ENCODE data around the gene AXL.

DNA sequence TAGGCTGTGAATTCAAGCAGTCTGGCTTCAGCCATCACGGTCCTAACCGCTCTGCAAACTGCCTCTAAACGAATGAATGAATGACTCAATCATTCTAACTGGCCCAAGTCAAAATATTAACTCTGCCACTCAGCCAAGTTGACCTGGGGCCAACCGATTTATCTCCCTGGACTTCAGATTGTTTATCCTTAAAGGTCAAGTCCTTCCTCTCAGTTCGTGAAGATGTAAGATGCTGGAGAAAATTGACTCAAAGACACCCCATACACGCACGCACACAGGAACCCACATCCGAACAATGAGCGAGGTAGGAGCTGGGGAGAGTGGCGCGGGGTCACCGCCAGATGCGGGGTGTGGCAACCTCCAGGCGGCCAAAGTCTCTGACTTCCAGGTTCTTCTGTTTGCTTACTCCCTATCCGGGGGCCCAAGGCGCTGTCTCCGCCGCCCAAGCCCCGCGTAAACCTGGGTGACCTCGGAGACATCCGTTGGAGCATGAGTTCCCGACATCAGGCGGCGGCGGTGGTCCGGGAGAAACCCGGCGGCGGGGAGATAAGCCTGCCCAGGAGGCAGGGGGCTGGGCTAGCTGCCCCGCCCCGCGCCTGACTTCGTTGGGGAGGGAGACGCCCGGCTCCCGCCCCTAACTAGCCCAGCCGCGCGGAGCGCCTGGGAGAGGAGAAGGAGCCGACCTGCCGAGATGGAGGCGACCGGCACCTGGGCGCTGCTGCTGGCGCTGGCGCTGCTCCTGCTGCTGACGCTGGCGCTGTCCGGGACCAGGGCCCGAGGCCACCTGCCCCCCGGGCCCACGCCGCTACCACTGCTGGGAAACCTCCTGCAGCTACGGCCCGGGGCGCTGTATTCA, 26.2 kb upstream of the AXL start, which contains the start of gene CYP2S1:
- TF ChIP-seq RXRA (CRISPR knock-in tag; IDR thresholded peaks at IDR 0.05) (peak; percentile 50; the same call in 1 of the 2 replicates), TCF12 (IDR thresholded peaks at IDR 0.05) (no peak), TCF12 (CRISPR knock-in tag; IDR thresholded peaks at IDR 0.05) (no peak), CBX1 (IDR thresholded peaks at IDR 0.05; ENCODE audit: low read depth) (no peak), MTA3 (CRISPR knock-in tag; IDR thresholded peaks at IDR 0.05) (no peak), POLR2AphosphoS5 (IDR thresholded peaks at IDR 0.05; ENCODE audit: low read depth, low read length) (no peak), ZNF225 (CRISPR knock-in tag; IDR thresholded peaks at IDR 0.05) (no peak), ZFX (CRISPR knock-in tag; IDR thresholded peaks at IDR 0.05; ENCODE audit: low read depth) (no peak), RAD51 (IDR thresholded peaks at IDR 0.05; ENCODE audit: borderline replicate concordance) (no peak), CBX2 (IDR thresholded peaks at IDR 0.05; ENCODE audit: low read depth, low read length) (no peak), CBX2 (CRISPR knock-in tag; IDR thresholded peaks at IDR 0.05; ENCODE audit: low read depth) (no peak)
- TF ChIP-seq, protein P1, sequence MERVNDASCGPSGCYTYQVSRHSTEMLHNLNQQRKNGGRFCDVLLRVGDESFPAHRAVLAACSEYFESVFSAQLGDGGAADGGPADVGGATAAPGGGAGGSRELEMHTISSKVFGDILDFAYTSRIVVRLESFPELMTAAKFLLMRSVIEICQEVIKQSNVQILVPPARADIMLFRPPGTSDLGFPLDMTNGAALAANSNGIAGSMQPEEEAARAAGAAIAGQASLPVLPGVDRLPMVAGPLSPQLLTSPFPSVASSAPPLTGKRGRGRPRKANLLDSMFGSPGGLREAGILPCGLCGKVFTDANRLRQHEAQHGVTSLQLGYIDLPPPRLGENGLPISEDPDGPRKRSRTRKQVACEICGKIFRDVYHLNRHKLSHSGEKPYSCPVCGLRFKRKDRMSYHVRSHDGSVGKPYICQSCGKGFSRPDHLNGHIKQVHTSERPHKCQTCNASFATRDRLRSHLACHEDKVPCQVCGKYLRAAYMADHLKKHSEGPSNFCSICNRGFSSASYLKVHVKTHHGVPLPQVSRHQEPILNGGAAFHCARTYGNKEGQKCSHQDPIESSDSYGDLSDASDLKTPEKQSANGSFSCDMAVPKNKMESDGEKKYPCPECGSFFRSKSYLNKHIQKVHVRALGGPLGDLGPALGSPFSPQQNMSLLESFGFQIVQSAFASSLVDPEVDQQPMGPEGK (CRISPR knock-in tag; IDR thresholded peaks at IDR 0.05) = 0 out of 2 replicates have a peak, but pooled peaks have one; percentile 34

Measured in HepG2 (cell line).